Type B pancreatic cell (in vitro differentiated cells): Measurements from ENCODE around the gene TLX2. TPM values are rescaled to one million over a fixed set of nuclear protein-coding genes. Genes with fewer than 3 reads are reported as not detected.
"Not testable (repeated sequence)": the region's sequence is repeated elsewhere in the genome, so short reads cannot be mapped to it uniquely, and the experiment has no call there.

Source experiments
- DNase-seq: peaks from one replicate; pipeline ENCODE4 v3.0.0; 2021; ENCODE audit warnings: mixed read lengths; ENCODE audit not compliant: unreplicated experiment; ENCODE audit errors: extremely low spot score
- H3K27ac Mint-ChIP-seq: 2 replicates; pipeline ENCODE4 v1.8.0; 2021; ENCODE audit warnings: mild to moderate bottlenecking, mixed read lengths
- H3K27me3 Mint-ChIP-seq: 2 replicates; pipeline ENCODE4 v1.8.0; 2021; ENCODE audit warnings: mixed read lengths
- H3K36me3 Mint-ChIP-seq: 2 replicates; pipeline ENCODE4 v1.8.0; 2021; ENCODE audit warnings: mixed read lengths
- H3K4me1 Mint-ChIP-seq: one replicate; pipeline ENCODE4 v1.8.0; 2021; ENCODE audit warnings: mixed read lengths; ENCODE audit not compliant: unreplicated experiment
- H3K4me3 Mint-ChIP-seq: 2 replicates; pipeline ENCODE4 v1.8.0; 2021; ENCODE audit warnings: mild to moderate bottlenecking, mixed read lengths
- H3K9me3 Mint-ChIP-seq: 2 replicates; pipeline ENCODE4 v1.8.0; 2021; ENCODE audit warnings: mixed read lengths
- CTCF ChIP-seq: fragments of 200-600 bp; sonication (generic); conservative IDR thresholded peaks from 2 replicates; pipeline ENCODE4 v1.5.0; 2021; ENCODE audit warnings: antibody characterized with exemption, mild to moderate bottlenecking
- total RNA-seq: library from RNA; stranded (reverse); gene quantifications from 2 replicates; pipeline ENCODE4 v1.2.1, GENCODE V29; 2021; ENCODE audit warnings: low replicate concordance

Gene TLX2
- total RNA-seq, 1 donor from 2014 or later, result 2.9 TPM

- peak overlapping the region; percentile 23 for H3K27ac Mint-ChIP-seq
- no peaks in the 10 kb centered on the region for H3K9me3 Mint-ChIP-seq
- TF ChIP-seq CTCF, result no peak
- H3K4me3 Mint-ChIP-seq, result peak overlapping the region; percentile 21
- DNase-seq, result no peak
- H3K4me1 Mint-ChIP-seq, result no peaks in the 10 kb centered on the region
- no peaks in the 10 kb centered on the region for H3K36me3 Mint-ChIP-seq
- H3K27me3 Mint-ChIP-seq, result peaks cover 75% of the 10 kb centered on the region
Measured at GRCh38 chr2:74558284-74559230, 44.3 kb downstream of the TLX2 start.

GRCh38 chr2:74559912-74560311 is 45.7 kb downstream of the TLX2 start:
- Mint-ChIP-seq H3K27me3 (peaks cover 82% of the 10 kb centered on the region), H3K4me1 (no peaks in the 10 kb centered on the region), H3K27ac (no peak overlapping the region), H3K36me3 (no peaks in the 10 kb centered on the region), H3K9me3 (no peaks in the 10 kb centered on the region), H3K4me3 (no peak overlapping the region)
- no peak for DNase-seq
- no peak for TF ChIP-seq CTCF

GRCh38 chr2:74560591-74560990 is 46.3 kb downstream of the TLX2 start:
- no peaks in the 10 kb centered on the region for H3K9me3 Mint-ChIP-seq
- DNase-seq, result no peak
- H3K27me3 Mint-ChIP-seq, result peaks cover 77% of the 10 kb centered on the region
- H3K4me3 Mint-ChIP-seq, result no peak overlapping the region
- H3K36me3 Mint-ChIP-seq, result no peaks in the 10 kb centered on the region
- no peaks in the 10 kb centered on the region for H3K4me1 Mint-ChIP-seq
- no peak overlapping the region for H3K27ac Mint-ChIP-seq
- no peak for TF ChIP-seq CTCF

- peaks cover 81% of the 10 kb centered on the region for H3K27me3 Mint-ChIP-seq
- not testable (repeated sequence) for H3K9me3 Mint-ChIP-seq, H3K4me3 Mint-ChIP-seq, H3K4me1 Mint-ChIP-seq, H3K36me3 Mint-ChIP-seq, H3K27ac Mint-ChIP-seq, DNase-seq
Measured at GRCh38 chr2:74561022-74561421, 46.8 kb downstream of the TLX2 start.

- DNase-seq, result no peak
- H3K36me3 Mint-ChIP-seq, result no peaks in the 10 kb centered on the region
- TF ChIP-seq CTCF, result no peak
- H3K27ac Mint-ChIP-seq, result no peak overlapping the region
- H3K4me1 Mint-ChIP-seq, result no peaks in the 10 kb centered on the region
- H3K27me3 Mint-ChIP-seq, result peaks cover 79% of the 10 kb centered on the region
- no peak overlapping the region for H3K4me3 Mint-ChIP-seq
- no peaks in the 10 kb centered on the region for H3K9me3 Mint-ChIP-seq
Measured at GRCh38 chr2:74562126-74562775, 48.0 kb downstream of the TLX2 start.

GRCh38 chr2:74564222-74564621 is 50.0 kb downstream of the TLX2 start:
- H3K4me3 Mint-ChIP-seq, result no peak overlapping the region
- no peaks in the 10 kb centered on the region for H3K4me1 Mint-ChIP-seq
- no peaks in the 10 kb centered on the region for H3K9me3 Mint-ChIP-seq
- no peak for TF ChIP-seq CTCF
- H3K36me3 Mint-ChIP-seq, result no peaks in the 10 kb centered on the region
- H3K27ac Mint-ChIP-seq, result no peak overlapping the region
- DNase-seq, result no peak
- H3K27me3 Mint-ChIP-seq, result peaks cover 74% of the 10 kb centered on the region
